Measurements from ENCODE around the gene CXorf66. TPM values are rescaled to one million over a fixed set of nuclear protein-coding genes. Genes with fewer than 3 reads are reported as not detected.

Gene CXorf66
- total and polyA plus RNA-seq, 2 of the 13 experiments (the other 11 are each of a cell fraction or from before 2014, with no cell fraction given): not detected

DNA sequence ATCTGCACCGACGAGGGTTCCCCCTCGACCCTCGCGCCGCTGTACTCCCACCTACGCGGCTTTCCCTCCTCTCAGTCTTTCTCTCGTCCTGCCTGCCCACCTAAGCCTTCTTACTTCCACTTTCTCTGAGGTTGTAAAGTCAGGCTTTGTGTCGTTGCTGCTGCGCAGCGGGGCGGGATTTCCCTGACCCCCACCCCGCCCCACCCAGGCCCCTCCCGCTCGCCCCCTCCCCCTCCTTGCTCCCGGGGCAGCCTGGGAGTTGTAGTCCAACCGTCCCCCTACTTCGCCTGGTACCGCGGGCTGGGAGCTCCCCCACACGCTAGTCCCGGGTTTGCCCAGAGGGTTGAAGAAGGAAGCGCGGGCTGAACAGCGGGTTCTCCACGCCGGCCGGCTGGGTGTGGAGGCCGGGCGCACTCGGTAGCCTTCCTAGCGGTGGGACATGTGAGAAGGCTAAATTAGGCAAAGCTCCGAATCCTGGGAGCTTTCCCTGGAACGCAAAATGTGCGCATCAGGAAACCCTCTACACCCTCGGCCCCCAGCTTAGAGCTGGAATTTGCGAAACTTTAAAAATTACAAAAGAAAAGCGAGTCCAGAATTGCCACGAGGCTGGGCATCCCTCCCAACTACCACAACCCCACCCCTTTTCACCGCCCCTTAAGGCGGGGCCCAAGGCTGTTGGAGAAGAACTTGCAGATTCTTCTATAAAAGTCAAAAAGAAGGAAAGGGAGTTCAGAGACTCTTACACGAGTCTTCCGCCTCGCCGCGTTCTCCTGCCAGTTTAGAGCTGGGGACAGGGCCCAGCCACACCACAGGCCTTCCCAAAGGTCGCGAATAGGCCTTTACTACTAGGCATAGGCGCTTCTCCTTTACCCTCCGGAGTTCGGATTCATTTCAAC, 32.2 kb downstream of the CXorf66 start, which contains the start of gene ATP11C (continued):
- TF ChIP-seq, protein P1, sequence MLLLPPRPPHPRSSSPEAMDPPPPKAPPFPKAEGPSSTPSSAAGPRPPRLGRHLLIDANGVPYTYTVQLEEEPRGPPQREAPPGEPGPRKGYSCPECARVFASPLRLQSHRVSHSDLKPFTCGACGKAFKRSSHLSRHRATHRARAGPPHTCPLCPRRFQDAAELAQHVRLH (CRISPR knock-in tag; IDR thresholded peaks at IDR 0.05; ENCODE audit: borderline replicate concordance, low read depth): peak; percentile 23; the same call in 1 of the 2 replicates
- TF ChIP-seq HDAC1 (CRISPR knock-in tag; IDR thresholded peaks at IDR 0.05): 0 out of 2 replicates have a peak, but pooled peaks have one; percentile 18
- TF ChIP-seq, protein P2, sequence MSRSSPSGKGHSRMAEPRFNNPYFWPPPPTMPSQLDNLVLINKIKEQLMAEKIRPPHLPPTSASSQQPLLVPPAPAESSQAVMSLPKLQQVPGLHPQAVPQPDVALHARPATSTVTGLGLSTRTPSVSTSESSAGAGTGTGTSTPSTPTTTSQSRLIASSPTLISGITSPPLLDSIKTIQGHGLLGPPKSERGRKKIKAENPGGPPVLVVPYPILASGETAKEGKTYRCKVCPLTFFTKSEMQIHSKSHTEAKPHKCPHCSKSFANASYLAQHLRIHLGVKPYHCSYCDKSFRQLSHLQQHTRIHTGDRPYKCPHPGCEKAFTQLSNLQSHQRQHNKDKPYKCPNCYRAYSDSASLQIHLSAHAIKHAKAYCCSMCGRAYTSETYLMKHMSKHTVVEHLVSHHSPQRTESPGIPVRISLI (CRISPR knock-in tag; IDR thresholded peaks at IDR 0.05; ENCODE audit: borderline replicate concordance): no peak
- TF ChIP-seq U2AF2 (IDR thresholded peaks at IDR 0.05; ENCODE audit: low read depth, low read length): no peak
- peak; percentile 58 for TF ChIP-seq PHF8 (CRISPR knock-in tag; IDR thresholded peaks at IDR 0.05)
- peak; percentile 49 for TF ChIP-seq GABPB1 (CRISPR knock-in tag; IDR thresholded peaks at IDR 0.05)
- TF ChIP-seq ZNF20 (CRISPR knock-in tag; IDR thresholded peaks at IDR 0.05): no peak
- no peak for TF ChIP-seq TMF1 (CRISPR knock-in tag; IDR thresholded peaks at IDR 0.05; ENCODE audit: low read depth)
- TF ChIP-seq ZNF570 (CRISPR knock-in tag; IDR thresholded peaks at IDR 0.05; ENCODE audit: borderline replicate concordance): no peak
- TF ChIP-seq GPN1 (CRISPR knock-in tag; IDR thresholded peaks at IDR 0.05; ENCODE audit: borderline replicate concordance): no peak
- no peak for TF ChIP-seq ZNF431 (CRISPR knock-in tag; IDR thresholded peaks at IDR 0.05; ENCODE audit: borderline replicate concordance, low read depth)
- no peak for TF ChIP-seq GMEB2 (CRISPR knock-in tag; IDR thresholded peaks at IDR 0.05; ENCODE audit: low read depth)
- no peak for TF ChIP-seq SNAPC2 (CRISPR knock-in tag; IDR thresholded peaks at IDR 0.05)
- no peak for TF ChIP-seq CSRNP2 (CRISPR knock-in tag; conservative IDR thresholded peaks at IDR 0.05; ENCODE audit: low read depth)
- TF ChIP-seq HNF4A (CRISPR knock-in tag; IDR thresholded peaks at IDR 0.05): no peak
- no peak for TF ChIP-seq PRPF4 (IDR thresholded peaks at IDR 0.05; ENCODE audit: low read depth, low read length, poor library complexity, severe bottlenecking)
- TF ChIP-seq ZNF772 (CRISPR knock-in tag; IDR thresholded peaks at IDR 0.05): no peak
- TF ChIP-seq PRDM4 (CRISPR knock-in tag; IDR thresholded peaks at IDR 0.05; ENCODE audit: borderline replicate concordance): no peak
